ENCODE data around the gene SPEF2.

Gene SPEF2

DNA sequence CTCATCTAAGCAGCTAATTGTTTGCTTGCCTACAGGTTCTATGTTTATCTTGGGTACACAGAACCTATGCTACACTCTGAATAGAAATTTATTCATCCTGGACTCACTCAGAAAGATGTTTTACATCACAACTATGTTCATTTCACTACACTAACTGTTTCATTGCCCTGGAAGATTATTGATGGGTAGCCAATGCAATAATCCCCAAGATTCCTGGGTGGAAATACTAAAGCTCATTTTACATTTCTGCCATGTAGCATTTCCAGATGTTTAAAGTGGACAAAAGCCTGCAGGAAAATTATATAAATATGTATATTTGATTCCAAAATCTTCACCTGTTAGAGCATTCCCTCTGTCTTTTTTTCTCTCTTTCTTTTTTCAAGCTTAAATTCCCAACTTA, 187.2 kb downstream of the SPEF2 start:
- H3K18ac ChIP-seq (ENCODE audit: low read depth in 1 of 2, low read length in 2 of 2): no peak overlapping the region
- no peak overlapping the region for H3K4me3 ChIP-seq (ENCODE audit: insufficient read depth in 1 of 2, low read depth in 1 of 2, low read length in 2 of 2)
- no peak overlapping the region for H3K14ac ChIP-seq (ENCODE audit: low read length in 2 of 2)
- H2AK5ac ChIP-seq (ENCODE audit: low read length, severe bottlenecking): no peak overlapping the region
- H3K23ac ChIP-seq (ENCODE audit: low read length in 2 of 2): no peak overlapping the region
- no peak overlapping the region for H2BK120ac ChIP-seq (ENCODE audit: low read depth, low read length)
- DNase-seq: no peak
- no peaks in the 10 kb centered on the region for H3K9me3 ChIP-seq (ENCODE audit: control insufficient read depth, low read length)
- no peaks in the 10 kb centered on the region for H3K79me1 ChIP-seq (replicated peaks; ENCODE audit: low read length, poor library complexity, severe bottlenecking)
- H3K36me3 ChIP-seq (ENCODE audit: control insufficient read depth in 1 of 2, insufficient read depth in 2 of 2, low read depth in 1 of 2, low read length in 2 of 2): no peaks in the 10 kb centered on the region
- no peak overlapping the region for H2AFZ ChIP-seq (ENCODE audit: low read depth, low read length)
- H2BK15ac ChIP-seq (ENCODE audit: low read depth, poor library complexity, severe bottlenecking): no peak overlapping the region
- H3K4me2 ChIP-seq (ENCODE audit: low read length, poor library complexity, severe bottlenecking): no peak overlapping the region
- no peak overlapping the region for H2BK12ac ChIP-seq (ENCODE audit: low read length in 2 of 2)
- H3K27ac ChIP-seq (ENCODE audit: low read length, poor library complexity, severe bottlenecking): no peak overlapping the region
- no peak overlapping the region for H3K9ac ChIP-seq (ENCODE audit: low read length)
- no peak overlapping the region for H3K4ac ChIP-seq (ENCODE audit: low read depth in 1 of 2, low read length in 2 of 2)
- no peak overlapping the region for H4K8ac ChIP-seq (ENCODE audit: low read length)
- H2BK5ac ChIP-seq (ENCODE audit: low read depth, low read length, poor library complexity, severe bottlenecking): no peak overlapping the region
- no peaks in the 10 kb centered on the region for H3K4me1 ChIP-seq (ENCODE audit: control insufficient read depth, insufficient read depth, low read depth, low read length)
- H4K91ac ChIP-seq (ENCODE audit: low read length): no peak overlapping the region
- H3K27me3 ChIP-seq (ENCODE audit: control insufficient read depth in 1 of 2, insufficient read depth in 1 of 2, low read length in 2 of 2): no peaks in the 10 kb centered on the region

DNA sequence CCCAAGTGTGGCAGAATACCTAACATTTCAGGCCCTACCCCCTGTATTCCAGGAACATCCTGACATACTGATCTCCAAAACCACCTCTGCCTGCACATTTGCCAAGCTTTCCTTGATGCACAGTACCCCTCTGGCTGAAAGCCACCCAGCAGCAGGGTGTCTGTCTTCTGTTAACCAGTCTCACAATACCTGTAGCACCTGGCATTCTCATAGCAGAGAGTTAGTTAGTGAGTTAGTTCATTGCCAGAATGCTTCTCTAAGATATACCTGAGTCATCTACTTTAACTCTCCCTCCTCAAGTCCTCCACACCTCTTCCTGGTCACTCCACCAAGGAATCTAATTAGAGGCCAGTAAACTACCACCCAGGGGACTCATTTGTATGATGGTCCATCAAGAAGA, 192.9 kb downstream of the SPEF2 start:
- H2AK5ac ChIP-seq (ENCODE audit: low read length, severe bottlenecking): no peak overlapping the region

DNA sequence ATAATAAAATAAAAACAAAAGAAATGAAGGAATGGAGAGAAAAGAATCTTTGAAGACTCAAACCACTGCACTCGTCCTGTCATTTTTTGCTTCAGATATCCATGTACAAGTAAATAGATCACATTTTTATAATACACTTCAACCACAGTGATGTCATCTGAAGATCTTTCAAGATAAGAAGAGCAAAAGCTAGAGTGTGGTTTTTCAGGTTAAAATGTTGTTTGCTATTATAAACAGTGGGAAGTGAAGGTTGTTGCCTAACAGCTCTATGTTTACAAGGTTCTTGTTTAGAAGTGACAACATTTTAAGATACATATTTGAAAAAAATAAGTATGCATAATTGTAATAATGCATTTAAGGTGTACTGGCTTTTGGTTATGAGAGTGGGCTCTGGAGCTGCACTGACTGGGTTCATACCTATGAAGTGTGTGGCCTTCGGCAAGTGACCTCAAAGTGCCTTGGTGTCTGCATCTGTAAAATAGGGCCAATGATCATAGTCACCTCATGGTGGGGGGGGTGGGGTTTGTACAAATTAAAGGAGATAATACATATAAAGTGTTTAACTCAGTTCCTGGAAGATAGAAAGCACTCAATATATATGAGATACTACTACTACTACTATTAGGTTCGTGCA, 193.6 kb downstream of the SPEF2 start:
- no peak overlapping the region for H3K27ac ChIP-seq (ENCODE audit: low read length, poor library complexity, severe bottlenecking)
- no peak overlapping the region for H3K9ac ChIP-seq (ENCODE audit: low read length)
- no peak overlapping the region for H4K8ac ChIP-seq (ENCODE audit: low read length)
- H3K4ac ChIP-seq (ENCODE audit: low read depth in 1 of 2, low read length in 2 of 2): no peak overlapping the region
- no peak overlapping the region for H2BK5ac ChIP-seq (ENCODE audit: low read depth, low read length, poor library complexity, severe bottlenecking)
- H2BK15ac ChIP-seq (ENCODE audit: low read depth, poor library complexity, severe bottlenecking): no peak overlapping the region
- WGBS: 95% methylated on average over 2 of the region's 3 CpGs
- H3K4me3 ChIP-seq (ENCODE audit: insufficient read depth in 1 of 2, low read depth in 1 of 2, low read length in 2 of 2): no peak overlapping the region
- no peak overlapping the region for H4K91ac ChIP-seq (ENCODE audit: low read length)
- H2BK120ac ChIP-seq (ENCODE audit: low read depth, low read length): no peak overlapping the region
- H3K23ac ChIP-seq (ENCODE audit: low read length in 2 of 2): no peak overlapping the region
- H3K4me2 ChIP-seq (ENCODE audit: low read length, poor library complexity, severe bottlenecking): no peak overlapping the region
- H3K36me3 ChIP-seq (ENCODE audit: control insufficient read depth in 1 of 2, insufficient read depth in 2 of 2, low read depth in 1 of 2, low read length in 2 of 2): no peaks in the 10 kb centered on the region
- H3K18ac ChIP-seq (ENCODE audit: low read depth in 1 of 2, low read length in 2 of 2): no peak overlapping the region
- no peak overlapping the region for H2BK12ac ChIP-seq (ENCODE audit: low read length in 2 of 2)
- H3K9me3 ChIP-seq (ENCODE audit: control insufficient read depth, low read length): no peaks in the 10 kb centered on the region
- peak; percentile 54 for DNase-seq
- H2AK5ac ChIP-seq (ENCODE audit: low read length, severe bottlenecking): no peak overlapping the region
- no peaks in the 10 kb centered on the region for H3K27me3 ChIP-seq (ENCODE audit: control insufficient read depth in 1 of 2, insufficient read depth in 1 of 2, low read length in 2 of 2)
- H2AFZ ChIP-seq (ENCODE audit: low read depth, low read length): no peak overlapping the region
- no peaks in the 10 kb centered on the region for H3K4me1 ChIP-seq (ENCODE audit: control insufficient read depth, insufficient read depth, low read depth, low read length)
- H3K14ac ChIP-seq (ENCODE audit: low read length in 2 of 2): no peak overlapping the region
- H3K79me1 ChIP-seq (replicated peaks; ENCODE audit: low read length, poor library complexity, severe bottlenecking): no peaks in the 10 kb centered on the region

More for the DNA sequence above, 192.9 kb downstream of the SPEF2 start:
- no peak overlapping the region for H2BK5ac ChIP-seq (ENCODE audit: low read depth, low read length, poor library complexity, severe bottlenecking)
- H2AFZ ChIP-seq (ENCODE audit: low read depth, low read length): no peak overlapping the region
- no peaks in the 10 kb centered on the region for H3K9me3 ChIP-seq (ENCODE audit: control insufficient read depth, low read length)
- H3K14ac ChIP-seq (ENCODE audit: low read length in 2 of 2): no peak overlapping the region
- no peak overlapping the region for H2BK15ac ChIP-seq (ENCODE audit: low read depth, poor library complexity, severe bottlenecking)
- no peak overlapping the region for H3K18ac ChIP-seq (ENCODE audit: low read depth in 1 of 2, low read length in 2 of 2)
- no peak overlapping the region for H4K8ac ChIP-seq (ENCODE audit: low read length)
- no peak overlapping the region for H3K4me2 ChIP-seq (ENCODE audit: low read length, poor library complexity, severe bottlenecking)
- H3K79me1 ChIP-seq (replicated peaks; ENCODE audit: low read length, poor library complexity, severe bottlenecking): no peaks in the 10 kb centered on the region
- H3K23ac ChIP-seq (ENCODE audit: low read length in 2 of 2): no peak overlapping the region
- no peak for DNase-seq
- no peak overlapping the region for H3K4me3 ChIP-seq (ENCODE audit: insufficient read depth in 1 of 2, low read depth in 1 of 2, low read length in 2 of 2)
- no peak overlapping the region for H3K27ac ChIP-seq (ENCODE audit: low read length, poor library complexity, severe bottlenecking)
- no peaks in the 10 kb centered on the region for H3K36me3 ChIP-seq (ENCODE audit: control insufficient read depth in 1 of 2, insufficient read depth in 2 of 2, low read depth in 1 of 2, low read length in 2 of 2)
- no peaks in the 10 kb centered on the region for H3K4me1 ChIP-seq (ENCODE audit: control insufficient read depth, insufficient read depth, low read depth, low read length)
- no peak overlapping the region for H3K9ac ChIP-seq (ENCODE audit: low read length)
- H4K91ac ChIP-seq (ENCODE audit: low read length): no peak overlapping the region
- H3K27me3 ChIP-seq (ENCODE audit: control insufficient read depth in 1 of 2, insufficient read depth in 1 of 2, low read length in 2 of 2): no peaks in the 10 kb centered on the region
- H3K4ac ChIP-seq (ENCODE audit: low read depth in 1 of 2, low read length in 2 of 2): no peak overlapping the region
- no peak overlapping the region for H2BK12ac ChIP-seq (ENCODE audit: low read length in 2 of 2)
- no peak overlapping the region for H2BK120ac ChIP-seq (ENCODE audit: low read depth, low read length)

DNA sequence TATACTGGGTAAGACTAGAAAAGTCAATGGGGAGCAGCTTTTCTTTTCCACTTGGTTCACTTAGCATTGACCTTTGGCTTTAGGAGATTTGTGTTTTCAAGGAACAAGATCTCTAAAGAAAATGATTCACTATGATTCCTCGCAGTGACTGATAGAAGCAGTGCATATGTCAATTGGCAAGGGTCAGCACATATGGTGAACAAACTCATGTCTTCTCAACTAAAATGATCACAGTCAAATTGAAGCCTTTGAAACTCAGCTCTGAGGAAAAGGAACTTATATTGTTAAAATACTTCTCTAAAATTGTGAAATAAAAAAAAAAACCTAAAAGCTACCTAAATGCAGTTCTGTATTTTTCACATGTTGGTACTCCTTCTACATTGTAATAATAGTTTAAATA, 195.9 kb downstream of the SPEF2 start:
- no peaks in the 10 kb centered on the region for H3K4me1 ChIP-seq (ENCODE audit: control insufficient read depth, insufficient read depth, low read depth, low read length)
- H2BK5ac ChIP-seq (ENCODE audit: low read depth, low read length, poor library complexity, severe bottlenecking): no peak overlapping the region
- peaks cover 0 to 7% of the 10 kb centered on the region in 2 experiments for H3K27me3 ChIP-seq (ENCODE audit: control insufficient read depth in 1 of 2, insufficient read depth in 1 of 2, low read length in 2 of 2)
- no peak overlapping the region for H3K18ac ChIP-seq (ENCODE audit: low read depth in 1 of 2, low read length in 2 of 2)
- H3K79me1 ChIP-seq (replicated peaks; ENCODE audit: low read length, poor library complexity, severe bottlenecking): no peaks in the 10 kb centered on the region
- H2AK5ac ChIP-seq (ENCODE audit: low read length, severe bottlenecking): no peak overlapping the region
- H3K9ac ChIP-seq (ENCODE audit: low read length): no peak overlapping the region
- H3K4ac ChIP-seq (ENCODE audit: low read depth in 1 of 2, low read length in 2 of 2): no peak overlapping the region
- no peak for DNase-seq
- no peak overlapping the region for H3K14ac ChIP-seq (ENCODE audit: low read length in 2 of 2)
- no peak overlapping the region for H3K23ac ChIP-seq (ENCODE audit: low read length in 2 of 2)
- no peaks in the 10 kb centered on the region for H3K36me3 ChIP-seq (ENCODE audit: control insufficient read depth in 1 of 2, insufficient read depth in 2 of 2, low read depth in 1 of 2, low read length in 2 of 2)
- WGBS: 60% methylated on average over 1 of the region's 1 CpG
- H2AFZ ChIP-seq (ENCODE audit: low read depth, low read length): no peak overlapping the region
- no peak overlapping the region for H3K4me2 ChIP-seq (ENCODE audit: low read length, poor library complexity, severe bottlenecking)
- H3K9me3 ChIP-seq (ENCODE audit: control insufficient read depth, low read length): no peaks in the 10 kb centered on the region
- H4K91ac ChIP-seq (ENCODE audit: low read length): no peak overlapping the region
- H2BK120ac ChIP-seq (ENCODE audit: low read depth, low read length): no peak overlapping the region
- H3K27ac ChIP-seq (ENCODE audit: low read length, poor library complexity, severe bottlenecking): no peak overlapping the region
- H2BK15ac ChIP-seq (ENCODE audit: low read depth, poor library complexity, severe bottlenecking): no peak overlapping the region
- no peak overlapping the region for H3K4me3 ChIP-seq (ENCODE audit: insufficient read depth in 1 of 2, low read depth in 1 of 2, low read length in 2 of 2)
- no peak overlapping the region for H4K8ac ChIP-seq (ENCODE audit: low read length)
- H2BK12ac ChIP-seq (ENCODE audit: low read length in 2 of 2): no peak overlapping the region

All from mesenchymal stem cell (in vitro differentiated cells and primary cell).